ENCODE measurements around the gene TJP1. TPM values are rescaled to one million over a fixed set of nuclear protein-coding genes. Genes with fewer than 3 reads are reported as not detected.
A peak's percentile ranks its signal among the peaks of the same experiment; 100 is the strongest.
"Not testable (repeated sequence)": the region's sequence is repeated elsewhere in the genome, so short reads cannot be mapped to it uniquely, and the experiment has no call there.

Gene TJP1
- total RNA-seq, 1 donor from 2014 or later: 159 TPM

- H3K9me3 Mint-ChIP-seq: no peaks in the 10 kb centered on the region
- H3K27me3 Mint-ChIP-seq (ENCODE audit: low read depth): no peaks in the 10 kb centered on the region
- no peak overlapping the region for H3K4me3 Mint-ChIP-seq
- no peak for DNase-seq (ENCODE audit: low spot score in 2 of 2, unreplicated experiment in 2 of 2)
- TF ChIP-seq, protein P1, sequence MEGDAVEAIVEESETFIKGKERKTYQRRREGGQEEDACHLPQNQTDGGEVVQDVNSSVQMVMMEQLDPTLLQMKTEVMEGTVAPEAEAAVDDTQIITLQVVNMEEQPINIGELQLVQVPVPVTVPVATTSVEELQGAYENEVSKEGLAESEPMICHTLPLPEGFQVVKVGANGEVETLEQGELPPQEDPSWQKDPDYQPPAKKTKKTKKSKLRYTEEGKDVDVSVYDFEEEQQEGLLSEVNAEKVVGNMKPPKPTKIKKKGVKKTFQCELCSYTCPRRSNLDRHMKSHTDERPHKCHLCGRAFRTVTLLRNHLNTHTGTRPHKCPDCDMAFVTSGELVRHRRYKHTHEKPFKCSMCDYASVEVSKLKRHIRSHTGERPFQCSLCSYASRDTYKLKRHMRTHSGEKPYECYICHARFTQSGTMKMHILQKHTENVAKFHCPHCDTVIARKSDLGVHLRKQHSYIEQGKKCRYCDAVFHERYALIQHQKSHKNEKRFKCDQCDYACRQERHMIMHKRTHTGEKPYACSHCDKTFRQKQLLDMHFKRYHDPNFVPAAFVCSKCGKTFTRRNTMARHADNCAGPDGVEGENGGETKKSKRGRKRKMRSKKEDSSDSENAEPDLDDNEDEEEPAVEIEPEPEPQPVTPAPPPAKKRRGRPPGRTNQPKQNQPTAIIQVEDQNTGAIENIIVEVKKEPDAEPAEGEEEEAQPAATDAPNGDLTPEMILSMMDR (IDR thresholded peaks at IDR 0.05; ENCODE audit: unreplicated experiment): no peak
- H3K4me1 Mint-ChIP-seq: peaks cover 5% of the 10 kb centered on the region
- H3K27ac Mint-ChIP-seq: peak overlapping the region; percentile 1
- peaks cover 62% of the 10 kb centered on the region for H3K36me3 Mint-ChIP-seq
These were observed 56.9 kb downstream of the TJP1 start for GRCh38 chr15:29765234-29765841.

- H3K27ac Mint-ChIP-seq: no peak overlapping the region
- H3K36me3 Mint-ChIP-seq: peaks cover 42% of the 10 kb centered on the region
- H3K9me3 Mint-ChIP-seq: no peaks in the 10 kb centered on the region
- TF ChIP-seq, protein P1 (IDR thresholded peaks at IDR 0.05; ENCODE audit: unreplicated experiment): no peak
- H3K27me3 Mint-ChIP-seq (ENCODE audit: low read depth): no peaks in the 10 kb centered on the region
- H3K4me3 Mint-ChIP-seq: no peak overlapping the region
- no peak for DNase-seq (ENCODE audit: low spot score in 2 of 2, unreplicated experiment in 2 of 2)
- H3K4me1 Mint-ChIP-seq: no peaks in the 10 kb centered on the region
These were observed 62.7 kb downstream of the TJP1 start for GRCh38 chr15:29759596-29759995.

- no peak for DNase-seq (ENCODE audit: low spot score in 2 of 2, unreplicated experiment in 2 of 2)
- Mint-ChIP-seq H3K9me3 (peaks cover 6% of the 10 kb centered on the region), H3K36me3 (peaks cover 33% of the 10 kb centered on the region), H3K4me3 (no peak overlapping the region), H3K4me1 (no peaks in the 10 kb centered on the region), H3K27ac (no peak overlapping the region), H3K27me3 (ENCODE audit: low read depth) (no peaks in the 10 kb centered on the region)
- TF ChIP-seq, protein P1 (IDR thresholded peaks at IDR 0.05; ENCODE audit: unreplicated experiment): no peak
These were observed 65.7 kb downstream of the TJP1 start for GRCh38 chr15:29756358-29757267.

DNA sequence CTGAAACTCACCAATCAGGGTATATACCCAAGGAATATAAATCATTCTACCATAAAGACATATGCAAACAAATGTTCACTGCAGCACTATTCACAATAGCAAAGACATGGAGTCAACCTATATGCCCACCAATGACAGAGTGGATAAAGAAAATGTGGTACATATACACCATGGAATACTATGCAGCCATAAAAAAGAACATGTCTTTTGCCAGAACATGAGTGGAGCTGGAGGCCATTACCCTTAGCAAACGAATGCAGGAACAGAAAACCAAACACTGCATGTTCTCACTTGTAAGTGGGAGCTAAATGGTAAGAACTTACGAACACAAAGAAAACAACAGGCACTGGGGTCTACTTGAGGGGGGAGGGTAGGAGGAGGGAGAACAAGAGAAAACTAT lies 68.3 kb downstream of the TJP1 start:
- H3K27ac Mint-ChIP-seq; DNase-seq (ENCODE audit: low spot score in 2 of 2, unreplicated experiment in 2 of 2); H3K27me3 Mint-ChIP-seq (ENCODE audit: low read depth); H3K9me3 Mint-ChIP-seq; H3K4me3 Mint-ChIP-seq: not testable (repeated sequence)
- Mint-ChIP-seq H3K4me1 (peaks cover 18% of the 10 kb centered on the region), H3K36me3 (peaks cover 19% of the 10 kb centered on the region)

DNA sequence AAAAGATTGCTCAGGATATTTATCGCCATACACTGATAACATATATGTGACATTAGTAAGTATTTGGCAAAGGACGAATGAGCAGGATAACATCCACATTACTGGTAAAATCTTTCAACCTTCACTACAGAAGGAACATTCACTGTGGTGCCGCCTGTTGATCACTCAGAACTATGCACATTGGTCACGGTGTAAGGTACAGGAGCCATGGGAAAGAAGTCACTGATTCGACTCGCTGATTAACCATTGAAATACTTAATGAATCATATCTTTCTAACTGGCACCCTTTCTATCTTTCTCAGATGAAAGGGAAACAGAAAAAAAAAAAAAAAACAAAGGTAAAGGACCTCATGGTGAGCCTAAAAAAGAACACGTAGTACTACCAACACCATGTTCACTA lies 68.8 kb downstream of the TJP1 start:
- Mint-ChIP-seq H3K4me3 (no peak overlapping the region), H3K4me1 (peaks cover 21% of the 10 kb centered on the region), H3K27me3 (ENCODE audit: low read depth) (no peaks in the 10 kb centered on the region), H3K9me3 (peaks cover 6% of the 10 kb centered on the region), H3K27ac (no peak overlapping the region), H3K36me3 (peaks cover 19% of the 10 kb centered on the region)
- TF ChIP-seq, protein P1 (IDR thresholded peaks at IDR 0.05; ENCODE audit: unreplicated experiment): no peak
- DNase-seq (ENCODE audit: low spot score in 2 of 2, unreplicated experiment in 2 of 2): no peak

- Mint-ChIP-seq H3K27ac (peak overlapping the region; percentile 61), H3K4me1 (peaks cover 23% of the 10 kb centered on the region), H3K36me3 (peaks cover 21% of the 10 kb centered on the region), H3K4me3 (no peak overlapping the region), H3K27me3 (ENCODE audit: low read depth) (no peaks in the 10 kb centered on the region), H3K9me3 (peaks cover 6% of the 10 kb centered on the region)
- no peak for DNase-seq (ENCODE audit: low spot score in 2 of 2, unreplicated experiment in 2 of 2)
- TF ChIP-seq, protein P1 (IDR thresholded peaks at IDR 0.05; ENCODE audit: unreplicated experiment): no peak
These were observed 71.5 kb downstream of the TJP1 start for GRCh38 chr15:29750754-29751153.
